NCI-H1048 (cell line): ENCODE measurements around the gene IFT57.

Experiments
- DNase-seq: peaks from one replicate; lab custom pipeline; 2025; lab: John Stamatoyannopoulos, UW

Gene IFT57

GRCh38 chr3:108124337-108125152 is 97.7 kb downstream of the IFT57 start:
- peak; percentile 38 for DNase-seq

GRCh38 chr3:108123326-108123725 is 98.9 kb downstream of the IFT57 start:
- DNase-seq: no peak

GRCh38 chr3:108122276-108122675 is 99.9 kb downstream of the IFT57 start:
- DNase-seq: no peak

GRCh38 chr3:108119398-108120104 is 102.7 kb downstream of the IFT57 start:
- no peak for DNase-seq

- peak; percentile 53 for DNase-seq
Measured at GRCh38 chr3:108118038-108118768, 104.0 kb downstream of the IFT57 start.

GRCh38 chr3:108117241-108117775 is 104.9 kb downstream of the IFT57 start:
- no peak for DNase-seq

GRCh38 chr3:108114423-108115065 is 107.7 kb downstream of the IFT57 start:
- no peak for DNase-seq

- no peak for DNase-seq
Measured at GRCh38 chr3:108113975-108114374, 108.2 kb downstream of the IFT57 start.

- DNase-seq: no peak
Measured at GRCh38 chr3:108110934-108111333, 111.3 kb downstream of the IFT57 start.
